HG02938 (cell line): ENCODE measurements around the gene CREBL2.
"Not testable (repeated sequence)": the region's sequence is repeated elsewhere in the genome, so short reads cannot be mapped to it uniquely, and the experiment has no call there.

Experiments used
- ATAC-seq: cut with Tn5 transposase; IDR thresholded peaks from one replicate; pipeline ENCODE4 v1.9.1; 2021; ENCODE audit warnings: mild to moderate bottlenecking, moderate library complexity; ENCODE audit not compliant: unreplicated experiment

CREBL2 gene

DNA sequence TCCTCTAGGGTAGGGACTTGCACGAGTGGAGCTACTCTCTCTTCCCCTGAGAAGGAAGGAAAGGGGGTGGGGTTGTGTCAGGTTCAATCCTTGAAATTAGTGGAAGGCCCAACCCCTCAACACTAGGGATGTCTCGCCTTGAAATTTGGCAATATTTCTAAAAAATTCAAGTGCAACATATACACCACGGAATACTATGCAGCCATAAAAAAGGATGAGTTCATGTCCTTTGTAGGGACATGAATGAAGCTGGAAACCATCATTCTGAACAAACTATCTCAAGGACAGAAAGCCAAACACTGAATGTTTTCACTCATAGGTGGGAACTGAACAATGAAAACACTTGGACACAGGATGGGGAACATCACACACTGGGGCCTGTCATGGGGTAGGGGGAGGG, 15.1 kb upstream of the CREBL2 start:
- ATAC-seq, result not testable (repeated sequence)

DNA sequence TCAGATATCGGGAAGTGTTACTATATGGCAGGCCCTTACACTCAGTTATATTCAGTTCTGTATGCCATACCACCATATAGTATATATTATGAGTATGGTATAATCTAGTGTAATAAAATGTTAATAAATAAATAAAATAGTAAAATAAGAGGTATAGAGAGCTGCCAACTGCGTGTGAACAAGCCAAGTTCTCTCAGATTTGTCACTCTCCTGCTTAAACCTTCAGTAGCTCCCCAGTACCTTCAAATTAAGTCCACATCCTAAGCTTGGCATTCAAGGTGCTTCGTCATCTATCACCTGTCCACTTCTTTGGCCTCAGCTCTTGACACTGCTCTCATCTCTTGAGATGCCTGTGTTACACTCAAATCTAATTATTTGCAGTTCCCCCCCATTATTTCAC, 12.8 kb upstream of the CREBL2 start:
- ATAC-seq, result no peak

- no peak for ATAC-seq
Measured at GRCh38 chr12:12599750-12600643, 11.7 kb upstream of the CREBL2 start.

GRCh38 chr12:12600659-12601058, 11.0 kb upstream of the CREBL2 start:
- ATAC-seq, result no peak

- ATAC-seq, result no peak
Measured at GRCh38 chr12:12604740-12605139, 6.9 kb upstream of the CREBL2 start.

- ATAC-seq, result peak; percentile 44
Measured at GRCh38 chr12:12606781-12607589, 4.7 kb upstream of the CREBL2 start.

DNA sequence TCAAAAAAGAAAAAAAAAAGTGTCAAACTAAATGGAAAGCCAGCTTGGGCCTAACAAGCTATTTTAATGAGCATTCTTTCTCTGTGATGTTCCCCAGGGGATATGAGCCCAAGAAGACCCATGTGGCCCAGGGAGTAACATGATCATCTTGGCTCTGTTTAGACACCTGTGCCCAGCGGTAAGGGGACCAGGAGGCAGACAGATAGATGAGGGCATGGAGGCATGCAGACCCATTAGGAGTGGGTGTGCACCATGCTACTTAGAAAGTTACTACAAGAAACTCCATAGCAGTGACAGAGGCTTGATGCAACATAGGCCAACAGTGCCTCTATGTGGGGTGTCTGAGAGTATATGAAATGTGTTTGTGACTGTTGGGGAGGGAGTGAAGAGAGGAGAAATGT, 3.1 kb upstream of the CREBL2 start:
- no peak for ATAC-seq

DNA sequence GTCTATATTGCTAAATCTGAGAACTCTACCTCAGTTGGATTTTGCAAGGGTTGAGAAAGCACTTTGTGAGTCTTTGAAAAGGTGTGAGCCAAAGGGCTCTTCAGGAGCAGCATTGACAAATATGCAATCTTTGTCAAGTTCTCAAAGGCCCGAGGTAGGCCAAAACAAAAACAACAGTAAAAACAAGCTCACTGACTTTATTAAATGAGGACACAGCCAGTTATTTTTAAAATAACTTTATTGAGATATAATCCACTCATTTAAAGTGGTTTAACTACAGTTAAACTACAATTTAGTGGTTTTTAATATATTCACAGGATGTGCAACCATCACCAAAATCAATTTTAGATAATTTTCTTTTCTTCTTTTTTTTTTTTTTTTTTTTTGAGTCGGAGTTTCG, 2.0 kb upstream of the CREBL2 start:
- ATAC-seq, result no peak

DNA sequence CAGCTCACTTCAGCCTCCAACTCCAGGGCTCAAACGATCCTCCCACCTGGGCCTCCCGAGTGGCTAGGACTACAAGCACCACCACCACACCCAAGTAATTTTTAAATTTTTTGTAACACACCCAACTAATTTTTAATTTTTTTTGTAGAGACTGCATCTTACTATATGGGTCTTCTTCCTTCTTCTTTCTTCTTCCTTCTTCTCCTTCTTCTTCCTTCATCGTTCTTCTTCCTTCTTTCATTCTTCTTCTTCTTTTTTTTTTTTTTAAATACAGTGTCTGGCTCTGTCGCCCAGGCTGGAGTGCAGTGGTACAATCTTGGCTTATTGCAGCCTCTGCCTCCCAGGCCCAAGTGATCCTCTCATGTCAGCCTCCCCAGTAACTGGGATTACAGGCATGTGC, 965 bp upstream of the CREBL2 start:
- no peak for ATAC-seq

- no peak for ATAC-seq
Measured at GRCh38 chr12:12612358-12612757, 682 bp downstream of the CREBL2 start.

- no peak for ATAC-seq
Measured at GRCh38 chr12:12613344-12613743, 1.7 kb downstream of the CREBL2 start.

- no peak for ATAC-seq
Measured at GRCh38 chr12:12614342-12614741, 2.7 kb downstream of the CREBL2 start.

DNA sequence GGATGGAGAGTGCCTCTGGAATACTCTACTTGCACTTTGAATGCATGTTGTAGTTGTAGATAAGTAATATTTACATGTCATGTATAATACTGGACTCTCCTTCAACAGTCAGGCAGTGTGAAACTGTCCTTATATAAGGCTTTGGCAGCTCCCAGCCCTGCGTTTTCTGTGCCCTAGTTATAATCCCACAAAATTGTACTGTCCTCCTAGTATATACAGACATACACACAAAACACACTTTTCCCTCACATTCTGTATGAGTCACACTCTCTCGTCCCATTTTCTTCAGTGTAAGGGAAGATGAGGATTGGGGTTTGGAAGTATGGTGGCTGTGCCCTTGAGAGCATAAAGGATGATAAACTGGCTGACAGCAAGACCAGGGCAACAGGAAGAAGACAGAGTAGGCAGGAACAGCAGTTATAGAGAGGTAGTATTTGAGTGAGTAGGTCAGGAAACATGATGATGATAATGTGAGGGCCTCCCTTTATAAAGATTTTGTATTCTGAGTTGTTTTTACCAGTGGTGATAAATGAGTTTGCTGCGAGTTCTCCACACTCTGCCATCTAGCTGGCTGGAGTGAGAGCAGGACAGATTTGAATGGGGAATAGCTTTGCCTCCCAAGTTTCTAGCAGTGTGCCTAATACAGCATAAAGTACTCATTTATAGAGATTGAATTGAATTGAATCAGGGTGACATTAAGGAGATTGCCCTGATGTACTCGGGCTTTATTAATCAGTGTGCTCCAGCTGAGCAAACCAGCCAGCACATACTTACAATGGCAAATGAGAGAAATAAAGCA, 5.0 kb downstream of the CREBL2 start:
- ATAC-seq, result no peak

DNA sequence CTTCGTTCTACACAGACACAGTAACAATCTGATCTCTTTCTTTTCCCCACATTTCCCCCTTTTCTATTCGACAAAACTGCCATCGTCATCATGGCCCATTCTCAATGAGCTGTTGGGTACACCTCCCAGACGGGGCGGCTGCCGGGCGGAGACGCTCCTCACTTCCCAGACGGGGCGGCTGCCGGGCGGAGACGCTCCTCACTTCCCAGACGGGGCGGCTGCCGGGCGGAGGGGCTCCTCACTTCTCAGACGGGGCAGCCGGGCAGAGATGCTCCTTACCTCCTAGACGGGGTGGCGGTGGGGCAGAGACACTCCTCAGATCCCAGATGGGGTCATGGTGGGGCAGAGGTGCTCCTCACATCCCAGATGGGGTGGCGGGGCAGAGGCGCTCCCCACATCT, 6.4 kb downstream of the CREBL2 start:
- not testable (repeated sequence) for ATAC-seq

DNA sequence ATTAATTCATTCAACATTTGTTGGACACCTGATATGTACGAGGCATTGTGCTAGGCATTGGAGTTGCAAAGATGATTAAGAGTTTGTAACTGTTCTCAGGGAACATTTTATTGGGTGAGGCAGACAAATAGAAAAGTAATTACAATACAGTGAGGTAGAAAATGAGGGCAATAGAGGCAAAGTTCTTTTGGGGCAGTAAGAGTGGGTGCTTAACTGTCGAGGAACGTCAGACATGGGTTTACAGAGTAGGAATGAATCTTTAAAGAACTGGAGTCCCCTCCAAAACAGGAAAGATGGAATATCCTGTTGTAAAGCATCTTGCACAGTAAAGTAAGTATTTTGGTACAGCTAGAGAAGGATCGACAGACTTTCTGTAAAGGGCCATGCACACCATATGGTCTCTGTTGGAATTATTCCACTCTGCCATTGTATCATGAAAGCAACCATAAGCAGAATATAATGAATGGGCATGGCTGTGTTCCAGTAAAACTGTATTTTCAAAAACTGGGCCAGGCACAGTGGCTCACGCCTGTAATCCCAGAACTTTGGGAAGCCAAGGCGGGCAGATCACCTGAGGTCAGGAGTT, 9.1 kb downstream of the CREBL2 start:
- no peak for ATAC-seq

- ATAC-seq, result no peak
Measured at GRCh38 chr12:12622418-12622817, 10.7 kb downstream of the CREBL2 start.

DNA sequence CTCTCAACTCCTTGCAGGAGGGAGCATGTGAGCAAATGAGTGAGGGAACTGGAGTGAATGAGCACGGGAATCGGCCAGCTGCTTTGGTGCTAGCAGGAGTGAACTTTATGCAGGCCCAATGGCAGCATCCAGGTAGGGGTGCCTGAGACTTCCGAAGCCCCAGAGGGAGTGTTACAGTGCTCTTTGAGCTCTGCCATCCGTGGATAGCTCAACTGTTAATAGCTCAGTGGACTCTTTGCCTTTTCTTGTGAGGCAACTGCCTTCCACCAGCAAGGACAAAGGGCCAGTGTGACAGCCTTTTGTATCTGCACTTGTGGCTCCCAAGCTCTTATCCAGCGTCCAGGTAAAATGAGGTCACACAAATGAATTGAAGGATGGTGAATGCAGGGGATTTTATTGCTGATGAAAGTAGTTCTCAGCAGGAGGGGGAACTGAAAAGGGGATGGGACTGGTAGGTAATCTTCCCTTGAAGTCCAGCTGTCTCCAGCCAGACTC, 12.9 kb downstream of the CREBL2 start:
- no peak for ATAC-seq

DNA sequence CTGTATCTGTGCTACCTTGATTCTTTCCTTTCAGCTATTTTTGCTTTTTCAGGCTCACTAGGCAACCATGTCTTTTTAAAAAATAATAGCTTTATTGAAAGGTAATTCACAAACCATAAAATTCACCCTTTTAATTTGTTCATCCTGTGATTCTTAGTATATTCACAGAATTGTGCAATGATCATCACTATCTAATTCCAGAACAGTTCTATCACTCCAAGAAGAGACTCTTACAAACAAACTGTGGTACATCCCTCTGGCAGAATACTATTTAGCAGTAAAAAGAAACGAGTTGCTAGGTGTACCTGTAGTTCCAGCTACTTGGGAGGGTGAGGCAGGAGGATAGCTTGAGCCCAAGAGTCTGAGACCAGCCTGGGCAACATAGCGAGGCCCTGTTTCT, 14.8 kb downstream of the CREBL2 start:
- no peak for ATAC-seq

DNA sequence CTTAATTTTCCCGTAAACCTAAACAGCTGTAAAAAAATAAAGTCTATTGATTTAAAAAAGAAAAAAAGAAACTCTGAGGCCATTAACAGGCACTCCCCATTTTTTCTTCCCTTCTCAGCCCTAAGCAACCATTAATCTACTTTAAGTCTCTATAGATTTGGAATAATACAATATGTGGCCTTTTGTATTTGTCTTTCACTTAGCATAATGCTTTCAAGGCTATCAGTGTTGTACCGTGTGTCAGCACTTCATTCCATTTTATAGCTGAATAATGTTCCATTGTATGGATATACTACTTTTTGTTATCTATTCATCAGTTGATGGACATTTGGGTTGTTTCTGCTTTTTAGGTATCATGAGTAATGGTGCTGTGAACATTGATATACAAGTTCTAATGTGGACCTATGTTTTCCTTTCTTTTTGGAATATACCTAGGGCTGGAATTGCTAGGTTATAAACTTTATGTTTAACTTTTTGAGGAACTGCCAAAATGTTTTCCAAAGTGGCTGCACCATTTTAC, 15.7 kb downstream of the CREBL2 start:
- no peak for ATAC-seq

GRCh38 chr12:12628013-12628412, 16.3 kb downstream of the CREBL2 start:
- ATAC-seq, result no peak
